HG03342 (cell line): ENCODE results near the gene FASLG.

Experiments
- ATAC-seq: cut with Tn5 transposase; IDR thresholded peaks from one replicate; pipeline ENCODE4 v1.9.1; 2021; ENCODE audit warnings: mild to moderate bottlenecking, moderate library complexity; ENCODE audit not compliant: unreplicated experiment

Gene FASLG

DNA sequence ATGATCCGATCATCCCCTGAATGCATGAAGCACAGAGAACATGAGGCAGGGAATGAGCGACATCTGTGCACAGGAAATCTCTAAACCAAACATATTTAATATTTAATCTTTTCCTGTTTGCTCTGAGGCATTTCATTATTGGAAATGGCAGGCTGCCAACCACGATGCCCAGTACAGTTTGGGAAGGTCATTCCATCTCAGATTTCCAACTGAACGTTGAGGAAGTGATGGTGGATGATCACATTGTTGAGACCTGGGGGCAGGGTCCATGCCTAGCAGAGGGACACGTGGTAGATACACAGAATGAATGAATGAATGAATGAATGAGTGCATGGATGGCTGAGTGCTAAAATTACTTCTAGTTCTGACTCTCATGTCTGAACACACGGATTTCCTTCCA, 15.9 kb upstream of the FASLG start:
- no peak for ATAC-seq

GRCh38 chr1:172646653-172647052, 12.2 kb upstream of the FASLG start:
- ATAC-seq, result no peak

DNA sequence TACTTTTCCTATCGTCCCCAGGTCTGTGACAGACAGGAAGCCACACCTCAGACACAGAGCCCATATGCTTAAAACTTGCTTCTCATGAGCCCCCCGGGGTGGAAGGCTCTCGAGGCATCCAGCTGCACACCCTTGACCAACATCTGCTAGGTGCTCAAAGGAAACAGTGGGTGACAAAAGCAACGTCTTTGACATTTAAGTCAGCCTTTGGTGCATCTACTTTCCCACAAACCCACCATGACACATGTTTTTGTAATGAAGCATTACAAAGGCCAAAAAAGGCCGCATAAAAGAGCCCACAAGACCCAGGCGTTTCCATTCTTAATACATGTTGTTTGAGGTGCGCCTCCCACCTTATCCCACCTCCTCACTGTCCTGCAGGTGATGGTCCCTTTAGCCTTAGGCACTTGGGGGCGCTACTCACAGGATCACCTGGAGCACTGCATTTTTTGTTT, 11.8 kb upstream of the FASLG start:
- ATAC-seq, result no peak

GRCh38 chr1:172647987-172648386, 10.9 kb upstream of the FASLG start:
- ATAC-seq, result no peak

DNA sequence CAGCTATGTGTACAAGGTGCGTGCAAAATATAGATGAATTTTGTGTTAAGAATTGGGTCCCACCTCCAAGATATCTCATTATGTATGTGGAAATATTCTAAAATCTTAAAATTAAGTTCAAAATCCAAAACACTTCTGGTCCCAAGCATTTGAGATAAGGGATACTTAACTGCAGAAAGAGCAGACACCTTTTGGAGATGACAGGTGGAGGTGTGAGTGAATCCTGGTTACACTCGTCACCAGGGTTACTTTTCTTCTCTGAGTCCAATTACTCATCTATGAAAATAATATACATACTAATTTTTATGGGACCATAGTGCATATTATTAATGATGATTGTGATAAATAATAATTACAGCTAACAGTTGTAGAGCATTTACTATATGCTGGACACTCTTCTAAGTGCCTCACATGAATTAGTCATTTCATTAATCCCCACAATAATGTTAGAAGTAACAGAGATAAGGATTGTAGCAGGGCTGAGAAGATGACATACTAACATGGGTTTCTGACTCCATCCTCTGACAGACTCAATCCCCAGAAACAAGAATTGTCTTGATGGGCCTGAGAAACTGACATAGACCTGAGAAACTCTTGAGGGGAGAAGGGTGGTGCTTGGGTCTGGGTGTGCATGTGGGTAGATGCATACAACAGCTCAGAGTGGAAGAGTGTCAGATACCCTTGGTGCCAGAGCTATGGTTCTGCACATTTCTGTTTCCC, 8.3 kb upstream of the FASLG start:
- no peak for ATAC-seq

DNA sequence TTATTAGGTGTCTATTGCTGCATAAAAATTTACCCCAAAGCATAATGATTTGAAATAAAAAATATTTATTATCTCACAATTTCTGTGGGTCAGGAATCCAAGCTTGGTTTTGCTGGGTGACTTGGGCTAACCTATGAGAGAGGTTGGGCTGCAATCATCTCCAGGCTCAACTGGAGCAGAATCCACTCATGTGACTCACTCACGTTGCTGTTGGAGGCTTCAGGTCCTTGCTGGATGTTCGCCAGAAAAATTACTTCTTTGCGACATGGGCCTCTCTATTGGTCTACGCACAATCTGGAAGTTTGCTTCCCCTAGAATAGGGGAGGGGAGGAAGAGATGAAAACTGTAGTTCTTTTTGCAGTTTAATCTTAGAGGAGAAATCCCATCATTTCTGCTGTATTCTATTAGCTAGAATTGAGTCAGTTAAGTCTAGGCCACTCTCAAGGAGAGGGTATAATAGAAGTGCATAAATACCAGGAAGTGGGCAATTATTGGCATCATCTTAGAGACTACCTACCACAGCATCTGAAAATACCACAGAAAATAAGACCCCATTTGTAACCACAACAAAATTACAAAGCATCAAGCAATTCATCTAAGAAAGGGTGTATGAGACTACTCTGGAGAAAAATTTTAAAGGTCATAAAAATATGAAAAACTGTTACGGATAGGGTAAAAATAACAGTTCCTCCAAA, 5.7 kb upstream of the FASLG start:
- ATAC-seq, result no peak

DNA sequence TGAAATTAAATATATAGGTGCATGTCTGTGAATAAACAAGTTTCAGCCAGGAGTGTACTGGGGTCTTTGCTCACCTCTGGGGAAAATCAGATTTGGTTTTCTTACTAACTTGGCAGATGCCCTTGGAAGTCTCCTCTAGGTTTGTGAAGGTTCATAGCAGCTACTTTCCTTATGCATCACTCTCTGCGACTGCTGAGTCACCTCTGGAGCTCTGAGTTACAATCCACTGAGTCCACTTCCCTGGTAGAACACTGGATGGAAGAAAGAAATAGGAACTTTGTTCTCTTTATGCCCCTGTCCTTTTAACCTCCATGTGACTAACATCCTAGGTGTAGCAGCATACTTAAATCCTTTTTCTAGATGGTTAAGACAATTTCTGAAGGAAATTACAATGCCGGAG, 4.4 kb upstream of the FASLG start:
- no peak for ATAC-seq

- ATAC-seq, result no peak
Observed at GRCh38 chr1:172656576-172656975, 2.3 kb upstream of the FASLG start.

GRCh38 chr1:172657586-172657985, 1.3 kb upstream of the FASLG start:
- no peak for ATAC-seq

GRCh38 chr1:172661107-172661506, 2.2 kb downstream of the FASLG start:
- ATAC-seq, result no peak

DNA sequence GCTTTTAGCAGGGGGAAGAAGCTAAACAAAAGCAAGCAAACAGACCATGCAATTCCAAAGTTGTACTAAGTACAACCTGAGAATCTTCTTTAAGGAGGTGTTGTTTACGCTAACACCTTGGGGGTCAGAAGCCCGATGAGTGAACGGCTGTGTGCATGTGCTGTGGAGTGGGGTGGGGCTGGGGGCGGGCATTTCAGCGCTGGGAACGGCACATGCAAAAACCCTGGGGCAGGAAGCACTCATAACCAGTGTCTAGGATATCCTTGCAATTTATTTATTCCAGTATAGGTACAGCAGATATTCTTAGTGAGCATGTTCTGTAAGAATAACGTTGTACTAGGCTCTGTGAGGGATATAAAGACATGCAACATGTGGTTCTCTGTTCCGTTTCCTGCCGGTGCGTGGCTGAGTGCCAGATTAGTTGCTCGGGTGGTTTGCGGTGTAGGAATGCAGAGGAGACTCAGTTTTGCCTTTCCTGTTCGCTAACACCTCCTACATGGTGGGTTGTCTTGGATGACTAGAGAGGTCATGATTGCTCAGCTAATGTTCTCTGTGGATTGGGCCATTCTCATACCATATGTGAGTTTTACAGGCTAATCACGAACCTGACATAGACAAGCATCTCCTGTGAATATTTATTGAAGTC, 3.7 kb downstream of the FASLG start:
- peak; percentile 82 for ATAC-seq

GRCh38 chr1:172663732-172664131, 4.8 kb downstream of the FASLG start:
- no peak for ATAC-seq

GRCh38 chr1:172668097-172668496, 9.2 kb downstream of the FASLG start:
- no peak for ATAC-seq

GRCh38 chr1:172669011-172669410, 10.1 kb downstream of the FASLG start:
- no peak for ATAC-seq

- ATAC-seq, result no peak
Observed at GRCh38 chr1:172670316-172670715, 11.4 kb downstream of the FASLG start.

DNA sequence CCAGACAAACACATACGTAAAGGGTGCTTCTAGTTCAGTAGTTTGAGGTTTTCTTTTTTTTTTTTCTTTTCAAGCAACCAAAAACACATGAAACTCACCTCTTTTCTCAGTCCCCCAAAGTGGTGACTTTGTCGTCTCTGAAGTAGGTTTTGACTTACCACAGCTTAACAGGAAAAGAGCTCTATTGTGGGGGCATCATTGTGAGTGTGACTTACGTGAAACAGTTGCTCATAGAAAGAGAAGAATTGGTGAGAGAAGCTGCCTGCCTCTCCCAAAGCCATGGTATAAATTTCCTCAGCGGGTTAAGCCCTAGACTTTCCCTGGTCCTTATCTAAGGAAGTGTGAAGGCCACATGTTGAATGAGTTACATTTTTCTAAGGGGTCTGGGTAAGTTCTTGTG, 11.9 kb downstream of the FASLG start:
- ATAC-seq, result no peak

DNA sequence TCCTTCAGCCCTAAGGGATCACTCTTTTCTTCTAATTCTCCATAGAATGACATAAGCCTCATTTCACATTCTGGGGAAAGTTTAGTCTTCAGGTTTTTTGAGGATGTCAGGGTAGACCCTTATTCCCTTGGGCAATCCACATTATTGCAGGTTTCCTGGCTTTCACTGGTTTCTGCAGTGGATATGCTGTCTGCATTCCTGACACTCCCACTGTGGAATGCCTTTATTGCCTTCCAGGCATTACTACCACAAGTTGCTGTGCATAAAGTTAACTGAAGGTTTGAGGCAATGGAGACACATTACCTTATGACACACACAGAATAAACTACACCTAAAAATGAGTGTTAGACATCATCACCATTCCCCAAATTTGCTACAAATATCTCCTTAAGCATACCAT, 12.7 kb downstream of the FASLG start:
- ATAC-seq, result no peak

- no peak for ATAC-seq
Observed at GRCh38 chr1:172672720-172673119, 13.8 kb downstream of the FASLG start.

GRCh38 chr1:172673761-172674160, 14.9 kb downstream of the FASLG start:
- no peak for ATAC-seq

GRCh38 chr1:172674831-172675613, 16.1 kb downstream of the FASLG start:
- no peak for ATAC-seq
